GM15510 (cell line): Measurements from ENCODE around the gene SLC51A.

Experiments used
- POLR2A ChIP-seq: IDR thresholded peaks from 3 replicates; pipeline ENCODE4 v1.6.1; 2011; ENCODE audit warnings: borderline replicate concordance; ENCODE audit not compliant: insufficient read length; ENCODE audit errors: extremely low read depth

Gene SLC51A

GRCh38 chr3:196238612-196239560 is 22.6 kb downstream of the SLC51A start:
- TF ChIP-seq POLR2A: no peak

GRCh38 chr3:196240424-196240823 is 24.1 kb downstream of the SLC51A start:
- no peak for TF ChIP-seq POLR2A

GRCh38 chr3:196241704-196242103 is 25.4 kb downstream of the SLC51A start:
- TF ChIP-seq POLR2A: no peak

- TF ChIP-seq POLR2A: no peak
Measured at GRCh38 chr3:196246612-196247308, 30.4 kb downstream of the SLC51A start.

- no peak for TF ChIP-seq POLR2A
Measured at GRCh38 chr3:196251918-196252317, 35.6 kb downstream of the SLC51A start.

- no peak for TF ChIP-seq POLR2A
Measured at GRCh38 chr3:196254376-196255283, 38.3 kb downstream of the SLC51A start.

- TF ChIP-seq POLR2A: no peak
Measured at GRCh38 chr3:196255776-196256175, 39.4 kb downstream of the SLC51A start.

GRCh38 chr3:196260784-196261183 is 44.5 kb downstream of the SLC51A start:
- TF ChIP-seq POLR2A: no peak

- no peak for TF ChIP-seq POLR2A
Measured at GRCh38 chr3:196263819-196264218, 47.5 kb downstream of the SLC51A start.

- no peak for TF ChIP-seq POLR2A
Measured at GRCh38 chr3:196268284-196269163, 52.2 kb downstream of the SLC51A start.

GRCh38 chr3:196270499-196270898 is 54.2 kb downstream of the SLC51A start:
- no peak for TF ChIP-seq POLR2A

GRCh38 chr3:196272826-196273225 is 56.5 kb downstream of the SLC51A start:
- TF ChIP-seq POLR2A: no peak

GRCh38 chr3:196273655-196274054 is 57.3 kb downstream of the SLC51A start:
- TF ChIP-seq POLR2A: no peak

- TF ChIP-seq POLR2A: no peak
Measured at GRCh38 chr3:196274585-196274984, 58.3 kb downstream of the SLC51A start.
